Left lung (tissue), 10 donors: ENCODE results near the gene ARHGAP18. TPM values are rescaled to one million over a fixed set of nuclear protein-coding genes. Genes with fewer than 3 reads are reported as not detected.

Source experiments
- ATAC-seq: fragments of 200-7000 bp; cut with Tn5 transposase; one replicate; pipeline ENCODE4 v1.9.1; 2020; ENCODE audit warnings: moderate library complexity
- DNase-seq, 4 donors: peaks; one replicate each; pipeline ENCODE4 v3.0.0-alpha.2; 2013 to 2020
- H3K27ac ChIP-seq, 2 donors: fragments of 200-600 bp; sonication (generic) in 1 of 2; one replicate each; pipeline versions ENCODE4 v1.5.0 to v1.8.0; 2020 to 2021
- H3K27me3 ChIP-seq, 2 donors: fragments of 200-600 bp; sonication (generic) in 1 of 2; one replicate each; pipeline versions ENCODE4 v1.5.0 to v1.8.0; 2020 to 2021
- H3K36me3 ChIP-seq, 2 donors: fragments of 200-600 bp; sonication (generic) in 1 of 2; one replicate each; pipeline versions ENCODE4 v1.5.0 to v1.8.0; 2020 to 2021
- H3K4me1 ChIP-seq, 2 donors: fragments of 200-600 bp; one replicate each; pipeline ENCODE4 v1.8.0; 2021
- H3K4me3 ChIP-seq, 2 donors: fragments of 200-600 bp; sonication (generic) in 1 of 2; one replicate each; pipeline versions ENCODE4 v1.5.0 to v1.8.0; 2020 to 2021; ENCODE audit warnings: mild to moderate bottlenecking in 1 of 2
- H3K9me3 ChIP-seq, 2 donors: fragments of 200-600 bp; sonication (generic) in 1 of 2; one replicate each; pipeline versions ENCODE4 v1.5.0 to v1.8.0; 2020 to 2021
- intact Hi-C, 2 donors: fragments of 100-400 bp; cut with DNase I; formaldehyde crosslinking; loops; one replicate each; pipeline versions ENCODE4 v1.11.2 to v1.14.2; 2022
- polyA plus RNA-seq, 6 donors: library from polyadenylated mRNA; unstranded; fragments of 120-200 nt; gene quantifications; one replicate each; pipeline ENCODE4 v1.2.1, GENCODE V29; 2013; ENCODE audit not compliant: insufficient read length in 6 of 6
- total RNA-seq, 2 donors: library from RNA; stranded (reverse); fragmentation: NEBNext Ultra II Directional; extraction: Animal tissue kit (Norgen Biotek cat#: 25700); gene quantifications; one replicate each; pipeline ENCODE4 v1.2.1, GENCODE V29; 2021
- TF ChIP-seq, protein P1 (sequence below), 2 donors: fragments of 200-600 bp; sonication (generic) in 1 of 2; IDR thresholded peaks; one replicate each; pipeline versions ENCODE4 v1.5.0 to v1.8.0; 2021; ENCODE audit warnings: antibody characterized with exemption in 2 of 2
- donor health status: DM: no; HTN: yes; CAD: no.
- donor health status: DM: no; HTN: no; CAD: no.

ARHGAP18 gene
- total and polyA plus RNA-seq, 8 donors = 46.0 to 76.4 (median 67.9) TPM

DNA sequence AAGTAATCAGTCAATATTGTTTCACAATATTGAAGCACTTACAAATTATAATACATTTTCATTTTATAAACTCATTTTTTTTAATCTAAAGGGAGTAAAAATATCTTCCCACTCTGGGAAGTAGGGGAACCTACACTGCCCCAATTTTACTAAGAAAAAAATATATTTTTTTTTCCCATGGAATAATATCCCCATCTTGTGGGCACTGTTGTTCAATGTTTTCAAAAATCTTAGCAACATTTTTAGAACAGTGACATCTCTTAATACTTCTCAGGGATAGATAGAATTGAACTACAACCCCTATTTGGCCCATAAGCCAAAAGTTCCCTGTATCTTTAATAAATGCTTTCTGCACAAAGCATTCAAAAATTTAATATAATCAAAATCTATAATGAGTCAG, 42.9 kb downstream of the ARHGAP18 start:
- intact Hi-C loops = no loop called here
- TF ChIP-seq, protein P1, sequence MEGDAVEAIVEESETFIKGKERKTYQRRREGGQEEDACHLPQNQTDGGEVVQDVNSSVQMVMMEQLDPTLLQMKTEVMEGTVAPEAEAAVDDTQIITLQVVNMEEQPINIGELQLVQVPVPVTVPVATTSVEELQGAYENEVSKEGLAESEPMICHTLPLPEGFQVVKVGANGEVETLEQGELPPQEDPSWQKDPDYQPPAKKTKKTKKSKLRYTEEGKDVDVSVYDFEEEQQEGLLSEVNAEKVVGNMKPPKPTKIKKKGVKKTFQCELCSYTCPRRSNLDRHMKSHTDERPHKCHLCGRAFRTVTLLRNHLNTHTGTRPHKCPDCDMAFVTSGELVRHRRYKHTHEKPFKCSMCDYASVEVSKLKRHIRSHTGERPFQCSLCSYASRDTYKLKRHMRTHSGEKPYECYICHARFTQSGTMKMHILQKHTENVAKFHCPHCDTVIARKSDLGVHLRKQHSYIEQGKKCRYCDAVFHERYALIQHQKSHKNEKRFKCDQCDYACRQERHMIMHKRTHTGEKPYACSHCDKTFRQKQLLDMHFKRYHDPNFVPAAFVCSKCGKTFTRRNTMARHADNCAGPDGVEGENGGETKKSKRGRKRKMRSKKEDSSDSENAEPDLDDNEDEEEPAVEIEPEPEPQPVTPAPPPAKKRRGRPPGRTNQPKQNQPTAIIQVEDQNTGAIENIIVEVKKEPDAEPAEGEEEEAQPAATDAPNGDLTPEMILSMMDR (IDR thresholded peaks at IDR 0.05) = no peak
- DNase-seq (no peak), ATAC-seq (no peak)
- Histone ChIP-seq H3K4me1 (peaks cover 17 to 38% of the 10 kb centered on the region in 2 donors), H3K4me3 (no peak overlapping the region), H3K27ac (peak overlapping the region in 1 of 2 donors; percentile 23), H3K36me3 (no peaks in the 10 kb centered on the region), H3K9me3 (no peaks in the 10 kb centered on the region), H3K27me3 (no peaks in the 10 kb centered on the region)

DNA sequence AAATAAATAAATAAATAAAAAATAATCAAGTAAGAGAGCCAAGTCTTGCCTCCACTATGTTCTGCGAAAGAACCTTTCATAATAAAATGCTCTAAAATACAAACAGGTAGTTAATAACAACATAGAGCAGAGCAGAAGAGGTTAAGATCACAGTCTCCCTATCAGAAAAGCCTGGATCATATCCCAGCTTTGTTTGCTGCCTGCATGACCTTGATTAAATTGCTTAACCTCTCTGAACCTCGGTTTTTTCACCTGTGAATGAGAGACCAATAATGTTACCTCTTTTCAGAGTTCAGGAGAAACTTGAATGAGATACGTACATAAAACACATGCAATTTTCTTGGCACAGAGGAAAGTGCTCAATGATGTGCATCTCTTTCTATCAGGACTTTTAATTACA, 44.4 kb downstream of the ARHGAP18 start:
- Histone ChIP-seq H3K36me3 (no peaks in the 10 kb centered on the region), H3K4me1 (peaks cover 6 to 26% of the 10 kb centered on the region in 2 donors), H3K4me3 (no peak overlapping the region), H3K27ac (peak overlapping the region in 1 of 2 donors; percentile 23), H3K27me3 (no peaks in the 10 kb centered on the region), H3K9me3 (no peaks in the 10 kb centered on the region)
- TF ChIP-seq, protein P1 (IDR thresholded peaks at IDR 0.05) = no peak
- intact Hi-C loops = no loop called here
- ATAC-seq (no peak), DNase-seq (no peak)

- TF ChIP-seq, protein P1 (IDR thresholded peaks at IDR 0.05) = no peak
- H3K4me3 ChIP-seq = no peak overlapping the region
- H3K9me3 ChIP-seq = no peaks in the 10 kb centered on the region
- H3K27me3 ChIP-seq = no peaks in the 10 kb centered on the region
- intact Hi-C loops = no loop called here
- DNase-seq (no peak), ATAC-seq (no peak)
- H3K4me1 ChIP-seq = peaks cover 6 to 26% of the 10 kb centered on the region in 2 donors
- H3K36me3 ChIP-seq = no peaks in the 10 kb centered on the region
- H3K27ac ChIP-seq = no peak overlapping the region
These were observed 46.4 kb downstream of the ARHGAP18 start for GRCh38 chr6:129663531-129663930.

DNA sequence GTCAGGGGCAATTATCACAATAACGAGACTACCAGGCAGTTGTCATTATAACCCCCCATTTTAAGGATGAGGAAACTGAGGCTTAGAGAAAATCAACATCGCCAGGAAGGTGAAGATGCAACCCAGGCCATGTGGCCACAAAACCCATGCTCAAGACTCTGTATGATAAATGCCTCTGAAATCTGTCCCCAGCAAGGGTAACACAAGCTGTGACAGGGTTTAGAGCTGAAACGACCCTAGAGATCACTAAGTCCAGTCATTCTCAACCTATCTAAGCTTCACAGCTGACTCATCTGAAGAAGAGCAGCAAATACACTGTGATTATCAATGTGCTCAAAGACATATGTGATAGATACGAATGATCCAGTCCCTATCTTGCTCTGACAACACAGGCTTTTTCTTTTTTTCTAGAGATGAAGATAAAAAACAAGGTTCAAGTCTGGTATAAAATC, 47.0 kb downstream of the ARHGAP18 start:
- Histone ChIP-seq H3K9me3 (no peaks in the 10 kb centered on the region), H3K4me3 (no peak overlapping the region), H3K4me1 (peaks cover 5 to 31% of the 10 kb centered on the region in 2 donors), H3K27ac (peak overlapping the region in 1 of 2 donors; percentile 20), H3K36me3 (no peaks in the 10 kb centered on the region), H3K27me3 (no peaks in the 10 kb centered on the region)
- no peak for DNase-seq
- ATAC-seq = no peak
- TF ChIP-seq, protein P1 (IDR thresholded peaks at IDR 0.05) = no peak
- intact Hi-C loops = no loop called here

GRCh38 chr6:129662406-129662766, 47.6 kb downstream of the ARHGAP18 start:
- DNase-seq = no peak
- Histone ChIP-seq H3K27me3 (no peaks in the 10 kb centered on the region), H3K27ac (peak overlapping the region in 1 of 2 donors; percentile 20), H3K4me3 (no peak overlapping the region), H3K36me3 (no peaks in the 10 kb centered on the region), H3K4me1 (peaks cover 0 to 35% of the 10 kb centered on the region in 2 donors), H3K9me3 (no peaks in the 10 kb centered on the region)
- ATAC-seq = no peak
- intact Hi-C loops = no loop called here
- TF ChIP-seq, protein P1 (IDR thresholded peaks at IDR 0.05) = no peak
